22Rv1 (cell line): ENCODE measurements around the gene TAF3.

Experiments used
- CTCF ChIP-seq: fragments of 450-650 bp; IDR thresholded peaks from 2 replicates; pipeline ENCODE4 v1.5.1; 2017; ENCODE audit warnings: mild to moderate bottlenecking
- ZFX ChIP-seq: fragments of 450-650 bp; IDR thresholded peaks from 2 replicates; pipeline ENCODE4 v1.6.1; 2017; ENCODE audit warnings: antibody characterized with exemption, borderline replicate concordance

DNA sequence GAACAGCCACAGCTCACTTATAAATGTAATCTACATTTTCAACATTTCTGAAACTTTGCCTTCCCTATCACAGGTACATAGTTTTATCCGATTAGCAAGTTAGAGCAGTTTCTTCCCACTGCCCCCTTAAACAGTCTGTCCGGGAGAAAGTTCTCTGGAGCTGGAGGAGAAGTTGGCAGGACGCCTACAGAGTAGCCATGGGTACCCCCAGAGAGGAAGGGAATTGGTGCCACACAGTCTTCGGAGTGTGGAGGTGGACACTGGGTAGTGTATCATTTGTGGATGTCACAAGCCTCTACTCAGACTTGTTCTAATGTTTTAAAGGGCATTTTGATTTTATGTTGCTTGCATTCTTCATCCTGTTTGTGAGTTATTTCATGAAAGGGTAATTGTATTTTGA is 39.0 kb downstream of the TAF3 start:
- no peak for TF ChIP-seq CTCF
- TF ChIP-seq ZFX: no peak
